ENCODE measurements around the gene WDPCP.
A peak's percentile ranks its signal among the peaks of the same experiment; 100 is the strongest.
"Not testable (repeated sequence)": the region's sequence is repeated elsewhere in the genome, so short reads cannot be mapped to it uniquely, and the experiment has no call there.

WDPCP gene

DNA sequence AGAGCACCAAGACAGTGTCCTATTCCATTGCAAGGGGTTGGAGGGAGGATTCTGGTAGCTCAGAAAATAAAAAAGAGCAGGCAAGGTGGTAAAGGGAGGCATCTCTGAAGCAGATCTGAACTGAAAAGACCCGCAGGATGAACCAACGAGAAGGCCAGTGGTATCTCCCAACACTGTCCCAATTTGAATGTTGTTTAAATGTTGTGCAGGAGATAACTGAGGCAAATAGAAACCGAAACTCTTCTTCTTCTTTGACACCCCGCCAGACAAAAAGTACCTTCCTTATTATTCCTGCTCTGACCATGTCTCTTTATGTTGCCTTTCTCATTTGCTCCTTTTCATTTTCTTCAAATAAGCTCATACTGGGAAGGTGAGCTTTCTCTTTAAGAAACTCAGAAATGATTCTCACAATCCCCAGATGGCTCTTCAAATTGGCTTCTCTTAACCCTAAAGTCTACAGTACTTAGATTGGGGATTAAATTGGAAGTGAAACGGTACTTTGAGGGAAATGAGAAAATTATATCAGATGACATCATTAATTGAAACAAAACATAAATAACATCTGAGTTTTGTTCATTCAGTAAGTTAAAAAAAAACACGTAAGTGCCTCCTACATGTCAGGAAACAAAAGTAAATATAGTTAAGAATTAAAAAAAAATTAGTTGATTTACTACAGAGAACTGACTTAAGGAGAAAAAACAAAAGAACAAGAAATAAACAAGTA lies 143.6 kb downstream of the WDPCP start:
- DNase-seq (ENCODE audit: low read depth) = no peak

- DNase-seq (ENCODE audit: low read depth) = no peak
Observed at GRCh38 chr2:63440612-63441011, 147.7 kb downstream of the WDPCP start.

DNA sequence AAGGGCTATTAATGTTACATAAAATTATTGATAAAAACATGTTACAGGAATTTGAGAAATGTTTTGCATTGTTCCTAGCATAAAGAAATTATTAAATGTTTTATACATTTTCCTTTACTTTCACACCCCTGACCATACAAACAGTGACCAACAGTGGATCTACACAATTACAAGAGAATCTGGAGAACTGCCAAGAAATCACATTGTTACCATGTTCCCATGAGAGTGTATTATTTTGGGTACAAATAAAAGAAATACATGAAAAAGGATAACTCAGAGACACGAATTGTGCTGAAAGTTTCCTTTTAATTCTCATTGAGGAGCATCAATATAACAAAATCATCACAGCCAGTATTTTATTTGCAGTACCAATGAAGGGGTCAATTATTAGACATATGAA lies 150.1 kb downstream of the WDPCP start:
- DNase-seq (ENCODE audit: low read depth) = no peak

- no peak for DNase-seq (ENCODE audit: low read depth)
Observed at GRCh38 chr2:63436488-63436887, 151.8 kb downstream of the WDPCP start.

- no peak for DNase-seq (ENCODE audit: low read depth)
Observed at GRCh38 chr2:63435070-63435469, 153.2 kb downstream of the WDPCP start.

DNA sequence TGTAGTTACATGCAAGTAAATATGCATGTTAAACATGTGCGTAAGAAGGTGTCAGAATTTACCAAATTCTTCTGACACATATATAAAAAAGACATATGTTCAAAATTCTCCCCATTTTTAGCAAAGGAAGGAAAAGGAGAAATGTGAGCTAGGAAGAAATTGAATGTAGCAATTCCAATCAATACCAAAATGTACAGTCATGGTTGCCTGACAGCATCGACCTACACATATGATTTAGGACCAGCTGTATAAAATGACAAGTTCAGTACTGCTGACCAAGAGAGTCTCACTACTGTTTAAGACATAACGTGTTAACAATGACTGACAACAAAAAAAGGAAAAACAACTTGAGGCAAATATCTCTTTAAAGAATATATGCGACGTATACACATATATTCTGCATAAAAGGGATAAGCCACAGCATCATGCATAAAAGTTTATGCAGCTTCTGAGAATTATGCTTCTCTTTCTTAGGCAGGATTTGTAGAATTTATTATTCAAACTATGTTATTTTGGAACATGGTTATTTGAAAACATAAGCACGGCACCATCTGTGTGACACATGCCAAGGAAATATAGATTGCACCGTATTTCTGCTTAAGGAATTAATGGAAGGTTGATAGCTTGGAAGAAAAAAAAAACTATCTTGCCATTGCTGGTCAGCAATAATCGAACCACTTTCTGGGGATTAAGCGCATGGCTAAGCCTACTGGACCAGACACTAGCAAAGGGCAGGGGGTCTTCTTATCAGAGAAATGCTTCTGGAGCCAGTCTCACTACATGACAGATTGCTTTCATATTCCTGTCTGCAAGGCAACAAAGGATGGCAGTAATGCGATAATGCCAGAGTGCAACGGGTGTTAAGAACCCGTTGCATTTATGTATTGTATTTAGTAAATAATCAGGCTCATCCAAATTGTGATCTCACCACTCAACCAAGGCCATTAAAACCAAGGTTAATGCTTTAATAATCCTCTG lies 154.0 kb downstream of the WDPCP start:
- DNase-seq (ENCODE audit: low read depth) = no peak

DNA sequence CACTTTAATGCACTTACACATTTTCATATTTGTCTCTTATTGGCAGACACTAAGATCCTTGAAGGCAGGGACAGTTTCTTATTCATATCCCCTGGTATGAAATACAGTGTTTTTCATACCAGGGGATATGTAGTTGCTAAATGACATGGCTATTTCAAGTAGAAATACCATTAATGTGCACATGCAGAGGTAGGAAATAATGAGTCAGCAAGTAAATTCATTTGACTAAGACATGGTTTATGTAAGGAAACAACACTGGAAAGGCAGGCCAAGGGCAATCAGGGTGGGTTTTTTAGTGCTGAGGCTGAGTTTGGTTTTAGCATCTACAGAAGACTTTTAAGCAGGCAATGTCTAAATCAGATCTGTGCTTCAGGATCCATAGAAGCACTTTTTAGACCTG lies 155.9 kb downstream of the WDPCP start:
- peak; percentile 59 for DNase-seq (ENCODE audit: low read depth)

DNA sequence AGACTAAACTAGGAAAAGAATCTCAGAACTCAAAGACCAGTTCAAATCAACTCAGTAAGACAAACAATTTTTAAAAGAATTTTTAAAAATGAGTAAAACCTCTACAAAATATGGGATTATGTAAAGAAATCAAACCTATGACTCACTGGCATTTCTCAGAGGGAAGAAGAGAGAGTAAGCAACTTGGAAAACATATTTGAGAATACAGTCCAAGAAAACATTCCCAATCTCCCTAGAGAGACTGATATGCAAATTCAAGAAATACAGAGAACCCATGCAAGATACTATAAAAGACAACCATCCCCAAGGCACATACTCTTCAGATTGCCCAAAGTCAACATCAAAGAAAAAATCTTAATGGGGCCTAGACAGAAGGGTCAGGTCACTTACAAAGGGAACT lies 162.7 kb downstream of the WDPCP start:
- DNase-seq (ENCODE audit: low read depth) = peak; percentile 65

GRCh38 chr2:63425079-63425416 lies 163.2 kb downstream of the WDPCP start:
- no peak for DNase-seq (ENCODE audit: low read depth)

- peak; percentile 9 for DNase-seq (ENCODE audit: low read depth)
Observed at GRCh38 chr2:63424329-63425078, 163.8 kb downstream of the WDPCP start.

DNA sequence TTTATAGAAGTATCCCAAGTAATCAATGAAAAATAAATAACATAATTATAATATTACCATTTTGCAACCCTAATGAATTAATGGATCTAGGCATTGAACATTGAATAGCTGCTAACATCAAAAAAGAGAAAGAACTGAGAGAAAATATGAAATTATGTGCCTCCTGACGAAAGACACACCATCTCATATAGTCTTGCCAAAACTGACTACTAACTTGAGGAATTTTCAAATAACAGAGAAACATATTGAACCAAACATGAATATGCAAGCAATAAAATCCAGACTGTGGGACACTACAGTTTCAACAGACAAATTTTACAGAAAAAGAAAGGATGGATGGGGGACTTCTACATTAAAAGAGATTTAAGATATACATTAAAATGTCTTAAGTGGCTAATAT lies 165.7 kb downstream of the WDPCP start:
- DNase-seq (ENCODE audit: low read depth) = no peak

DNA sequence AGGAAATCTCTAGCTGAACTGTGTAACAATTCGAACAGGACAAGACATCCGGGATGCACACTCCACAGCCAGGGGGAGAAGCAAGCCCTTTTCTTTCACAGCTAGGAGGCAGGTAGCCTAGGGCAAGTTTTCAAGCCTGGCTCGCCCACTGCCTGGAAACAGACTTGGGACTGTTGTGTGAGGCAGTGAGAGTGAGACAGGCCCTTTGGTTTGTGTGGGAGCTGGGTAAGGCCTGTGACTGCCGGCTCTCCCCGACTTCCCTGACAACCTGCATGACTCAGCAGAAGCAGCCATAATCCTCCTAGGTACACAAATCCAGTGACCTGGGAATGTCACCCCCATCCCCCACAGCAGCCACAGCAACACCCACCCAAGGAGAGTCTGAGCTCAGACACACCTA lies 179.7 kb downstream of the WDPCP start:
- DNase-seq (ENCODE audit: low read depth) = no peak

DNA sequence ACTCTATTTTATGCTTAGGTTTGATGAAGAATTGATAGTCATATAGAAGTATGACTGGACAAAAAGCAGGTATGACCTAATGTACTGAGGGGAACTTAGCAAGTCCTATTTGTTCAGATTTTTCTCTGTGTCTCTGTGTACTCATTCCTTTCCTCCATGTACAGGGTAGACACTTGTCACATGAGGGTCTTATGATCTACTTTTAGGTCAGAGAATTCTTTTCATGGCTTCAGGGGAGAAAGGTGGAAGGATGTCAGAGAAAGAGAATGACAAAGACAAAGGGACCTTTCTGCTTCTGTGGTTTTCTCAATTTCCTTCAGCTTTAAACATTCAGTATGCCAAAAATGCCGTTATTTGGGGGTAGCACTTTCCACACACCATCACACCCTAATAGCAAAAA lies 181.6 kb downstream of the WDPCP start:
- no peak for DNase-seq (ENCODE audit: low read depth)

- no peak for DNase-seq (ENCODE audit: low read depth)
Observed at GRCh38 chr2:63403820-63404219, 184.5 kb downstream of the WDPCP start.

- not testable (repeated sequence) for DNase-seq (ENCODE audit: low read depth)
Observed at GRCh38 chr2:63402889-63403288, 185.4 kb downstream of the WDPCP start.

DNA sequence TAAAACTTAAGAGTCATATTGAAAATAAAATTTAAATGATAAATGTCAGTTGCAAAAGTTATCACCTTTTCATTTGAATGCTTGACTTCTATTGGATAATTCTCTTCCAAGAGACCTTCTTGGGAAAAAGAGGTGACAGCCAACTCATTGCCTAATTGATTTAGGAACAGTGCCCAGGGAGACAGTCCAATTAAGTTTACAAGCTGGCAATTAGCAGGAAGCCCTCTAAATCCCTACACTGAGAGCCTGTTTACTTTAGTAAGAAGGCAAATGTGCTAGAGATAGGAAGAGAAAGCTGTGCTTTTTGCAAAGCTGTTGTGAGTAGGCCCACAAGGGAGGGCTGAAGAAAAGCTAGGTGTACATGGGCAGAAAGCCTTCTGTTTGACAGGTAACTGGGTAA lies 189.1 kb downstream of the WDPCP start:
- DNase-seq (ENCODE audit: low read depth) = no peak

DNA sequence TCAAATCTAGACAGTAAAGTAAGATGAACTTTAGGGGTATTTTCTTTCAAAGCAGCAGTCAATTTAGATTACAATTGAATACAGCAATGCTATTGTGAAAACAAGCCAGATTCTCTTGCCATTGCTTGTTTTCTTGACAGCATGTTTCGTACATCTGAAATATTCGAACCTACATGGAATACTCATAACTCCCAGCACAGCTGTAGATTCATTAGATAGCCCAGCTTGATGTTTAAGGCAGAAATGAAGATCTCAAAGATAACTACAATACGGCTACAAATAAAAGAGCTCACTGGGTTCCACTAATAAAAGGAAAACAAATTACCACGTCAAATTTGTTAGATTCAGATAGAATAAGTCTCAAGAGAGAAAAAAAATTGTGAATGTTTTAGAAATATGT lies 208.8 kb downstream of the WDPCP start:
- no peak for DNase-seq (ENCODE audit: low read depth)

GRCh38 chr2:63378589-63378988 lies 209.7 kb downstream of the WDPCP start:
- DNase-seq (ENCODE audit: low read depth) = no peak

GRCh38 chr2:63374341-63374740 lies 213.9 kb downstream of the WDPCP start:
- DNase-seq (ENCODE audit: low read depth) = no peak

- no peak for DNase-seq (ENCODE audit: low read depth)
Observed at GRCh38 chr2:63372549-63372948, 215.7 kb downstream of the WDPCP start.

GRCh38 chr2:63369146-63369545 lies 219.1 kb downstream of the WDPCP start:
- DNase-seq (ENCODE audit: low read depth) = no peak

- no peak for DNase-seq (ENCODE audit: low read depth)
Observed at GRCh38 chr2:63364866-63365265, 223.4 kb downstream of the WDPCP start.

GRCh38 chr2:63357722-63358121 lies 230.6 kb downstream of the WDPCP start:
- not testable (repeated sequence) for DNase-seq (ENCODE audit: low read depth)

Measured in fibroblast of gingiva (primary cell).